HG03565 (cell line): ENCODE measurements around the gene SLC12A1.
A peak's percentile ranks its signal among the peaks of the same experiment; 100 is the strongest.

ENCODE experiments used
- ATAC-seq: cut with Tn5 transposase; IDR thresholded peaks from one replicate; pipeline ENCODE4 v1.9.1; 2021; ENCODE audit warnings: mild to moderate bottlenecking, moderate library complexity; ENCODE audit not compliant: unreplicated experiment

Gene SLC12A1

DNA sequence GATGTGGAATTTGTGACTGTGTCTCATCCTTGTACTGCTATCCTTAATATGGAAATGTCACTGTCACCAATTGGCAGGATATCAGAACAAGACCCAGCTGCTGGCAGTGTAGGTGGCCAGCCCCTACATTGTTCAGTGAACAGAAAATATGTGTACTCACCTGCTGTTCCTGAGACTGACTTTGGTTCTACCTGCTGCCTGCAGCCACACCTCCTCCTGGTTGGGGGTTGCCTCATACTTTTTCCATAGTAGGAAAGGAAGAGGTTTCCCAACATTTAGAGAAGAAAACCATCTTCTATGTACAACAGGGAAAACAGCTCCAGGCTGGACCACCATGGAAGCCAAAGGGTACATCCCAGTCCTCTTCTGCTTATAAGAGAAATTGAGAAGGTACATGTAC, 35.9 kb downstream of the SLC12A1 start:
- no peak for ATAC-seq

- no peak for ATAC-seq
These were observed 36.4 kb downstream of the SLC12A1 start for GRCh38 chr15:48242535-48242934.

DNA sequence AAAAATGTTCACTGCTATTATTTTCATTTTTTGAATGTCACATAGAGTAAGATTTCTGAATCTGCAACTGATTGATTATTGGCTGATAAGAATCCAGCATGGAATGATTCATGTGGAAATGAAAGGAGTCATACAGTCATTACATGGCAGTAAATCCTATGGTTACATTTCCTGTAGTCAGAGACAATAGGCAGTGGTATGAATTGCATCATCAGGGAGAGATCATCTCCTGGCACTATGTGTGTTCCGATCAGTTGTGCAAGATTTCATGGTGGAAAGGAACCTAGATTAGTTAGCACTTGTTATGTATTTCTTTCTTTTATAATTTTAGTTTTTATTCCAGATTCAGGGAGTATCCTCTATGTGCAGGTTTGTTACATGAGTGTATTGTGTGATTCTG, 38.8 kb downstream of the SLC12A1 start:
- ATAC-seq: no peak

- no peak for ATAC-seq
These were observed 42.3 kb downstream of the SLC12A1 start for GRCh38 chr15:48248414-48248813.

DNA sequence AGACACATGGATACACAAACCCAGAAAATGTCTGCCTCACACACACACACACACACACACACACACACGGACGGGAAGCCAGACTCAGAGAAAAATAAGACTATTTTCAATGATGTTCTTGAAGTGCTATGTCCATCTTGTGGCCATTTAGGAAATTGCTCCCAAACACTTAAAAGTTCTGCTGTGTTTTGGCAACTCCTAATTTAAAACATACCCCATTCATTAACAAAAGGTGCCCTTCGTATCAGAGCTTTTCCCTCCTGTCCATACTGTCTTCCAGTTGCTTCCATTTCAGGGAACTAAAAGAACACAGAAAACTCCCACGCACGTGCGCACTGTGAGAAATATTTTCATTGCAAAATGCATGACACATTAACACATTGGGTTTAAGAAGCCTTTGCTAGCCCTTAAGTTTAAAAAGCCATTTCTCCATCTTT, 44.6 kb downstream of the SLC12A1 start:
- ATAC-seq: no peak

GRCh38 chr15:48253172-48253571, 47.1 kb downstream of the SLC12A1 start:
- ATAC-seq: no peak

GRCh38 chr15:48265135-48265534, 59.0 kb downstream of the SLC12A1 start:
- no peak for ATAC-seq

- ATAC-seq: no peak
These were observed 60.1 kb downstream of the SLC12A1 start for GRCh38 chr15:48266024-48266689.

DNA sequence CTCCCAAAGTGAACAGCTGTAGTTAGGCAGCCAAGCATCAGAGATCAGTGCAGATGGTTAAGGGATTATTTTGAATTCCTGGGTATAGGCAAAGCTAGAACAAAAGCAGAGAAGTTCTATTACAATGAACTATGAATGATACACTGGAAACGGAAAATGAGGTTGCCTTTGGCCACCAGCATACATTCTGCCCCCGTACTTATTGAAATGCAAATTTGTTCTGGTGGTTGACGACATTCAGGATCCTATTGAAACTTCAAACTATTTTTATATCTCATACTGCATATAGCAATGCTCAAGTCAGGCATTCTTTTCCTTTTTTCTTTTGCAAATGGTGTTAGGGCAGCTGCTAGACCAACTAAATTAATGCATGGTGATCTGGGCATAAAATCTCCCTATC, 61.7 kb downstream of the SLC12A1 start:
- ATAC-seq: no peak

GRCh38 chr15:48273049-48273448, 66.9 kb downstream of the SLC12A1 start:
- ATAC-seq: no peak

GRCh38 chr15:48278666-48279065, 72.6 kb downstream of the SLC12A1 start:
- ATAC-seq: no peak

- ATAC-seq: no peak
These were observed 73.5 kb downstream of the SLC12A1 start for GRCh38 chr15:48279608-48280007.

DNA sequence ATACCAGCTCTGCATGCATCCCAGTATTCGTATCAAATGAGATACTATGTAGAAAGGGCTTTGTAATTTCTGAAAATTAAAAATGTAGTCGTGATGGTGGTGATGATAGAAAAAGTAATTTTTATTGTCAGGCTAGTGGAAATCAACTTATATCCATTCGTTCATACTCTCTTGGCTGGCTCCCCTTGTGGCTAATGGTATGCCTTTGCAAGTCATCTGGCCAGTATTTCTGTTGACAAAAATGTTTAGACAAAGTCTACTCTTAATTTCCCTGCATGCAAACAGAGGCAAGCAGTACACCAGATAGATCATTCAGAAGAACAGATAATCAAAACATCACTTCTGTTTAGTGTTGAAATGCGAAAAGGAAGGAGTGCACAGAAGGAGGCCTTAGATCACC, 75.6 kb downstream of the SLC12A1 start:
- no peak for ATAC-seq

GRCh38 chr15:48282216-48282615, 76.1 kb downstream of the SLC12A1 start:
- no peak for ATAC-seq

DNA sequence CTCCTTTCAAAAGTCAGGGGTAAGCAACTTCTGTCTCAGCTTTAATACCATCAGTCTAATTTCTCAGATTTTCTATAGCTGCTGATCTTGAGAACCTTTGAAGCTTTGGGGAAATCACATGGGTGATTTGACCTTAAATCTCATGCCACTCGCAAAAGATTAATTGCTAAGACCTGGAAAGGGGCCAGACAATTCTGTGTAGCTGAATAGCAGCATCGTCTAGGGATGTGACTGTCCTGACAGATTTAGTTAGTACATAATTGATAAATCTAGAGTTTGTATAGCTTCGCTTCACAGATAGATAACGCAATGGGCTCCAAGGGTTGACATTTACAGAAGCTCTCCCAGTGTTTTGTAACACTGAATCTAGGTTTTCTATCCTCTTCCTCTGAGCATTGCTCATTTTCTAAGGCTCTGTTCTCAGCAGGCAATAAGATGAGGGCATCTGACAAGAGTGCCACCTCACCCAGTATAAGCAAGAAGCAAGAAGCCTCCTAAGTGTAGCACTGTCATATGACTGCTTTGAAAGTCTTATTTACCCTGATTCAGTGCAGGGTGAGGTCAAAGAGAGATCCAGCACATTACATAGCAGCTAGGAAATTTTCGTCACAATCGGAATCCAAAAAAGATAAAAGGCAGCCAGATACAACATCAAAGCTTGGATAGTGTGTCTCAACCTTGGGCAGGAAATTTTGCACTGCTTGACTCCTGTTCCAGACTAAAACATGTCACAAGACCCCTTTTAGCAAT, 77.5 kb downstream of the SLC12A1 start:
- no peak for ATAC-seq

DNA sequence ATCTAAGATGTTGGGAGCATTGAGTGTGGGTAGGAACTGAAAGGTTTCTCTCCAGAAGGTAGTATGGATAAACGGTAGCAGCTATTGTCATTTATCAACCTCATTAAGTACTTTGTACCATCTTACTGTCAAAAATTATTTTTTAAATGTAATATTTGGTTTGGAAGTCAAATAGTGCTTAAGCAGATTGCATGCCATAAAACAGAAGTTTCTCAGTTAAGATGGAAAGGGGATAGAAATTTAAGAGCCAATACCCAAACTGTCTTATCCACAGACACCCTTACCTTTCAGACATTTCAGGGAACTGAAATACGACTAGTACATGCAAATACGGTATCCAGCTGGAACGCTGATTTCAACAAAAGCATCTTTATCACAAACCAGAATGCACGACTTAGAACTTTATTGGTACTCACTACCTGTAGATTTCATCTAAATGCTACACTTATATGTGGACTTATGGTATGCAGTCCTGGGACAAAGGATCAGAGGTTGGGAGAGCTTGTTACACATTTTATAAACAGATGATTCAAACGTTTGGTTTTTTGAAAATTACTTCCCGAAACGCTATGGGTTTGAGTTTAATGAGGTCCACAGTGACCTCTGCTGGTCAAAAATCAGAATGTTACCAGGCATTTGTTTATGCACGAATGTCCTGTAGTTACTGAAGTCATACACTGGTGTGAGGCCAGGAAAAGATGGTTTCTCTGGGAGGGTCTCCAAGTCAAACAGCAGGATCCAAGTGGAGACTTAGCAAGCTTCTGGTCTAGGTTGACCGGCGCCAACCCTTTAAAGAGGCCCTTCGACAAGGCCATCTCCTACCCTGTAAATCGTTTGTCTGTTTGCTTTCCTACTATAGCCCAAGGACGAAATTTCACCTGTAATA, 79.5 kb downstream of the SLC12A1 start:
- peak; percentile 74 for ATAC-seq

DNA sequence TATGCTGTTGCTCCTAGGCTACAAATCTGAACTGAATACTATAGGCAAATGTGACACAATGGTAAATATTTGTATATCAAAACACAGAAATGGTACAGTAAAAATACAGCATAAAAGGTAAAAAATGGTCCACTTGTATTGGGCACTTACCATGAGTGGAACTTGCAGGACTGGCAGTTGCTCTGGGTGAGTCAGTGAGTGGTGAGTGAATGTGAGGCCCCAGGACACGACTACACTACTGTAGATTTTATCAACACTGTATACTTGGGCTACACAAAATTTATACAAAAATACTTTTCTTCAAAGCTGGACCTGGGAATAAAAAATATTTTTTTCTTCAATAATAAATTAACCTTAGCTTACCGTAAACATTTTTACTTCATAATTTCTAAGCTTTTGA, 83.5 kb downstream of the SLC12A1 start:
- ATAC-seq: no peak

- no peak for ATAC-seq
These were observed 86.4 kb downstream of the SLC12A1 start for GRCh38 chr15:48292458-48292857.

- ATAC-seq: no peak
These were observed 91.6 kb downstream of the SLC12A1 start for GRCh38 chr15:48297668-48298067.

- no peak for ATAC-seq
These were observed 92.8 kb downstream of the SLC12A1 start for GRCh38 chr15:48298914-48299313.

- ATAC-seq: no peak
These were observed 93.9 kb downstream of the SLC12A1 start for GRCh38 chr15:48300038-48300437.

GRCh38 chr15:48304398-48304797, 98.3 kb downstream of the SLC12A1 start:
- ATAC-seq: no peak
